GM20000 (cell line): Measurements from ENCODE around the gene SLC6A13.
A peak's percentile ranks its signal among the peaks of the same experiment; 100 is the strongest.

Experiments used
- DNase-seq: peaks from one replicate; pipeline ENCODE4 v3.0.0; 2012; ENCODE audit warnings: low spot score
- CTCF ChIP-seq: IDR thresholded peaks from 2 replicates; pipeline ENCODE4 v1.5.1; 2012; ENCODE audit warnings: mild to moderate bottlenecking, control low read depth; ENCODE audit errors: extremely low read depth, missing control alignments

The SLC6A13 gene

GRCh38 chr12:186006-186625, 76.5 kb downstream of the SLC6A13 start:
- DNase-seq, result no peak
- no peak for TF ChIP-seq CTCF

GRCh38 chr12:185576-185955, 77.1 kb downstream of the SLC6A13 start:
- no peak for TF ChIP-seq CTCF
- no peak for DNase-seq

- DNase-seq, result no peak
- no peak for TF ChIP-seq CTCF
These were observed 77.6 kb downstream of the SLC6A13 start for GRCh38 chr12:184811-185575.

- no peak for TF ChIP-seq CTCF
These were observed 80.2 kb downstream of the SLC6A13 start for GRCh38 chr12:182381-182892.

GRCh38 chr12:181921-182320, 80.7 kb downstream of the SLC6A13 start:
- no peak for TF ChIP-seq CTCF
- DNase-seq, result no peak

More at GRCh38 chr12:182381-182892, 80.2 kb downstream of the SLC6A13 start:
- no peak for DNase-seq

- peak; percentile 85 for DNase-seq
- TF ChIP-seq CTCF, result no peak
These were observed 82.2 kb downstream of the SLC6A13 start for GRCh38 chr12:180445-180844.

GRCh38 chr12:179885-180284, 82.8 kb downstream of the SLC6A13 start:
- TF ChIP-seq CTCF, result no peak
- DNase-seq, result no peak
